ENCODE results near the gene CYREN. TPM values are rescaled to one million over a fixed set of nuclear protein-coding genes. Genes with fewer than 3 reads are reported as not detected.

CYREN gene
- total RNA-seq, 2 experiments from 2014 or later, result 69.4 to 81.9 TPM

DNA sequence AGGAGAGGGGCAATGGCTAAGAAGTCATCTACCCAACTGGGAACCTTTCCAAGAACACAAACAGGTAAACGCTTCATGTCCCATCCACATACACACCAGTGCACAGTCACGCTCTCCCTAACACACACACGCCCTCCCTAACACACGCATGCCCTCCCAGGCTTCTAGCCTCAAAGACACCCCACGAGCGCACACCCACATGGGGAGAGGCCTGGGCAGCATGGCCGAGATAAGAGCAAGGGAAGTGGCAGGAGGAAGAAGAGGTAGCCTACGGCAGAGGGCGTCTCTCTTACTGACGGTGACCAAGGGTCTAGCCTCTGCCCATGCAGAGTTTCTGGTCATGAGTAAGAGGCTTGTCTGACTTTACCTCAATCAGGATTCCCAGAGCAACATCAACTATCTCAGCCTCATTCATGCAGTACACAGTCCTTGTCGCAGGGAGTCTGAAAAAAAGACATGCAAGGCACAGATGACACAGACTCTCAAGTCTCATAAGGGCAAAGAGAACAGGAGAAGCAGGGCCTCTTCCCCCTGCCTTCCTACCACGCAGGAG, 3.1 kb downstream of the CYREN start:
- no peak for DNase-seq (ENCODE audit: low spot score)
- Histone ChIP-seq H3K36me3 (ENCODE audit: insufficient read depth, low read length) (peaks cover 62% of the 10 kb centered on the region), H3K27ac (ENCODE audit: low read depth, low read length, poor library complexity, severe bottlenecking) (no peak overlapping the region), H3K9me3 (ENCODE audit: low read length) (peaks cover 7% of the 10 kb centered on the region; the same call in 1 of the 2 replicates), H2AFZ (ENCODE audit: low read length) (no peak overlapping the region), H3K79me2 (ENCODE audit: insufficient read depth, low read depth, low read length) (peaks cover 16% of the 10 kb centered on the region; the same call in 1 of the 2 replicates), H3K4me2 (ENCODE audit: low read length) (no peak overlapping the region; the same call in 1 of the 2 replicates), H3K9me2 (ENCODE audit: insufficient read depth, low read length) (no peaks in the 10 kb centered on the region), H3K4me3 (ENCODE audit: low read depth, low read length, poor library complexity, severe bottlenecking) (no peak overlapping the region), H3K4me1 (ENCODE audit: insufficient read depth, low read length, poor library complexity, severe bottlenecking) (peaks cover 28% of the 10 kb centered on the region), H4K20me1 (ENCODE audit: insufficient read depth, low read length) (peaks cover 6% of the 10 kb centered on the region; the same call in 1 of the 2 replicates)
- TF ChIP-seq, protein P1, sequence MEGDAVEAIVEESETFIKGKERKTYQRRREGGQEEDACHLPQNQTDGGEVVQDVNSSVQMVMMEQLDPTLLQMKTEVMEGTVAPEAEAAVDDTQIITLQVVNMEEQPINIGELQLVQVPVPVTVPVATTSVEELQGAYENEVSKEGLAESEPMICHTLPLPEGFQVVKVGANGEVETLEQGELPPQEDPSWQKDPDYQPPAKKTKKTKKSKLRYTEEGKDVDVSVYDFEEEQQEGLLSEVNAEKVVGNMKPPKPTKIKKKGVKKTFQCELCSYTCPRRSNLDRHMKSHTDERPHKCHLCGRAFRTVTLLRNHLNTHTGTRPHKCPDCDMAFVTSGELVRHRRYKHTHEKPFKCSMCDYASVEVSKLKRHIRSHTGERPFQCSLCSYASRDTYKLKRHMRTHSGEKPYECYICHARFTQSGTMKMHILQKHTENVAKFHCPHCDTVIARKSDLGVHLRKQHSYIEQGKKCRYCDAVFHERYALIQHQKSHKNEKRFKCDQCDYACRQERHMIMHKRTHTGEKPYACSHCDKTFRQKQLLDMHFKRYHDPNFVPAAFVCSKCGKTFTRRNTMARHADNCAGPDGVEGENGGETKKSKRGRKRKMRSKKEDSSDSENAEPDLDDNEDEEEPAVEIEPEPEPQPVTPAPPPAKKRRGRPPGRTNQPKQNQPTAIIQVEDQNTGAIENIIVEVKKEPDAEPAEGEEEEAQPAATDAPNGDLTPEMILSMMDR (conservative IDR thresholded peaks at IDR 0.05; ENCODE audit: low read length), result no peak
- TF ChIP-seq EZH2phosphoT487 (IDR thresholded peaks at IDR 0.05; ENCODE audit: borderline replicate concordance, low read depth, low read length), result no peak
- BruUV-seq (replicated peaks), result no TSS peak
- intact Hi-C loops (cut with micrococcal nuclease; ENCODE audit: unreplicated experiment), result no loop called here
- CTCF ChIA-PET (ENCODE audit: unreplicated experiment), result interaction anchor here (1.0 kb wide), 1 partner anchor 180 kb away, joined by 3 read pairs; no protein-coding TSS in a partner anchor
- POLR2A ChIA-PET, result interaction anchor here (4.3 kb wide), 1 partner anchor 181 kb away, joined by 35 read pairs; the partner anchor contains the start of gene AGBL3

DNA sequence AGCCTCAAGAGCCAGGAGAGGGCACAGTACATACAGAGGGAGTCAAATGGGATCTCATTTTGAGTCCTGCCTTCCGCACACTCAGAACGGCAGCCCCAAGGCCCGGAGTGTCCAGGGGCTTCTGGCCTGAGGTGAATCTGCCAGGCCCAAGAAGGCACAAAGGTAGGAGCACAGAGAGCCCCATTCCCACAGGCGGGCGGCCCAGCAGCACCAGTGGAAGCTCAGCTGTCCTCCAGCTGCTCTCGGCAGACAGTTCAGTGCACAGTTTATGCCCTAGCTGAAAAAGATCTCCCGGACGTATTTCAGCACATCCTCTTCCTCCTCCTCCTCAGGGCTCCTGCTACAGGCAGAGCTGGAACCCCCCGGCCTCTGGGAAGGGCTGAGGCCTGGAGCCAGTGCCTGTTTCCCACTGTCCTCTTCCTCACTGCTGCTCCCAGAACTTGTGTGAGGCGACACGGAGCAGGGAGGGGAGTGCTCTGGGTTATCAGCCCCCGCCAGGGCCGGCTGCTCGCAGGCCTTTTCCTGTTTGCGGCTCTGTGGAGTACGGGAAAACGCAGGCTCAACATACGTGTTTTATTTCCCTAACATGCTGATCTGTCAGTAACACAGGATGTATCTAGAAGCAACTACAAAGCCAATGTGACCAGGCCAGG, 4.0 kb downstream of the CYREN start:
- Histone ChIP-seq H3K9me3 (ENCODE audit: low read length) (peaks cover 17% of the 10 kb centered on the region), H2AFZ (ENCODE audit: low read length) (no peak overlapping the region), H3K36me3 (ENCODE audit: insufficient read depth, low read length) (peaks cover 72% of the 10 kb centered on the region), H3K4me3 (ENCODE audit: low read depth, low read length, poor library complexity, severe bottlenecking) (no peak overlapping the region), H3K4me1 (ENCODE audit: insufficient read depth, low read length, poor library complexity, severe bottlenecking) (peaks cover 22% of the 10 kb centered on the region), H3K4me2 (ENCODE audit: low read length) (no peak overlapping the region), H3K27ac (ENCODE audit: low read depth, low read length, poor library complexity, severe bottlenecking) (no peak overlapping the region), H3K79me2 (ENCODE audit: insufficient read depth, low read depth, low read length) (peaks cover 16% of the 10 kb centered on the region; the same call in 1 of the 2 replicates), H4K20me1 (ENCODE audit: insufficient read depth, low read length) (peaks cover 6% of the 10 kb centered on the region; the same call in 1 of the 2 replicates), H3K9me2 (ENCODE audit: insufficient read depth, low read length) (no peaks in the 10 kb centered on the region)
- no peak for TF ChIP-seq EZH2phosphoT487 (IDR thresholded peaks at IDR 0.05; ENCODE audit: borderline replicate concordance, low read depth, low read length)
- TF ChIP-seq, protein P1 (conservative IDR thresholded peaks at IDR 0.05; ENCODE audit: low read length), result no peak
- no TSS peak for BruUV-seq (replicated peaks)
- intact Hi-C loops (cut with micrococcal nuclease; ENCODE audit: unreplicated experiment), result no loop called here
- ChIA-PET CTCF (ENCODE audit: unreplicated experiment) (no interaction called here), POLR2A (no interaction called here)
- no peak for DNase-seq (ENCODE audit: low spot score)

DNA sequence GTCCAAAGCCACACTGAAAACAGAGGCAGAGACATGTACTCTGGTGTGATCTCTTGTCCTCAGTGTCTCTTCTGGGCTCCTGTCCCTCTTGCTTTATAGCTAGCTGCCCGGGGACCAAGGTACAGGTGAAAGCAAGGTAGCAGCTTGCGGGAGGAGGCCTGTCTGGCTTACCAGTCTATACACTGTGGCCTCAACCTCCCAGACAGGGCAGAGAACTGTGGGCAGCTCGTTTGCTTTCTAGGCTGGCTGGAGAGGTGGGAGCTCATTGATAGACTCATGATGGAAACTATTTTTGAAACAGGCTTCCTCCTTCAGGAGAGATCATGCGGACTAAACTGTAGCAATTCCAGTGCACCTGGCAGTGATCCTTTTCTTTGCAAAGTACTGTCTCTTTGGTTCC, 4.6 kb downstream of the CYREN start:
- Histone ChIP-seq H4K20me1 (ENCODE audit: insufficient read depth, low read length) (peaks cover 6% of the 10 kb centered on the region; the same call in 1 of the 2 replicates), H3K9me2 (ENCODE audit: insufficient read depth, low read length) (no peaks in the 10 kb centered on the region), H2AFZ (ENCODE audit: low read length) (no peak overlapping the region), H3K4me1 (ENCODE audit: insufficient read depth, low read length, poor library complexity, severe bottlenecking) (peaks cover 23% of the 10 kb centered on the region), H3K9me3 (ENCODE audit: low read length) (peaks cover 19% of the 10 kb centered on the region), H3K4me3 (ENCODE audit: low read depth, low read length, poor library complexity, severe bottlenecking) (no peak overlapping the region), H3K79me2 (ENCODE audit: insufficient read depth, low read depth, low read length) (peaks cover 16% of the 10 kb centered on the region; the same call in 1 of the 2 replicates), H3K27ac (ENCODE audit: low read depth, low read length, poor library complexity, severe bottlenecking) (no peak overlapping the region), H3K36me3 (ENCODE audit: insufficient read depth, low read length) (peaks cover 76% of the 10 kb centered on the region), H3K4me2 (ENCODE audit: low read length) (no peak overlapping the region)
- CTCF ChIA-PET (ENCODE audit: unreplicated experiment), result no interaction called here
- intact Hi-C loops (cut with micrococcal nuclease; ENCODE audit: unreplicated experiment), result no loop called here
- TF ChIP-seq, protein P1 (conservative IDR thresholded peaks at IDR 0.05; ENCODE audit: low read length), result no peak
- TF ChIP-seq EZH2phosphoT487 (IDR thresholded peaks at IDR 0.05; ENCODE audit: borderline replicate concordance, low read depth, low read length), result no peak
- BruUV-seq (replicated peaks), result TSS peak; percentile 31
- POLR2A ChIA-PET, result no interaction called here
- DNase-seq (ENCODE audit: low spot score), result no peak
